Measurements from ENCODE around the gene PLEKHN1. TPM values are rescaled to one million over a fixed set of nuclear protein-coding genes. Genes with fewer than 3 reads are reported as not detected.

Gene PLEKHN1
- total RNA-seq, 4 donors from 2014 or later, result 0.17 to 0.50 (median 0.19) TPM; not detected in 1

GRCh38 chr1:979744-980072 lies 13.4 kb downstream of the PLEKHN1 start:
- no peak overlapping the region for H3K27ac ChIP-seq (replicated peaks in 1 of 4)
- 95% methylated on average over 9 of the region's 9 CpGs for WGBS
- H3K36me3 ChIP-seq, result no peaks in the 10 kb centered on the region
- H3K4me1 ChIP-seq, result peaks cover 12 to 21% (median 16%) of the 10 kb centered on the region in 4 donors
- DNase-seq (ENCODE audit: extremely low spot score), result no peak
- H3K9me3 ChIP-seq, result no peaks in the 10 kb centered on the region
- H3K4me3 ChIP-seq, result no peak overlapping the region
- intact Hi-C loops (cut with DNase I), result no loop called here
- TF ChIP-seq CTCF (IDR thresholded peaks at IDR 0.05) (no peak), POLR2A (IDR thresholded peaks at IDR 0.05; ENCODE audit: low read depth) (no peak), EP300 (IDR thresholded peaks at IDR 0.05) (no peak), POLR2AphosphoS5 (IDR thresholded peaks at IDR 0.05) (no peak)
- peaks cover 0 to 82% (median 3%) of the 10 kb centered on the region in 4 donors for H3K27me3 ChIP-seq

DNA sequence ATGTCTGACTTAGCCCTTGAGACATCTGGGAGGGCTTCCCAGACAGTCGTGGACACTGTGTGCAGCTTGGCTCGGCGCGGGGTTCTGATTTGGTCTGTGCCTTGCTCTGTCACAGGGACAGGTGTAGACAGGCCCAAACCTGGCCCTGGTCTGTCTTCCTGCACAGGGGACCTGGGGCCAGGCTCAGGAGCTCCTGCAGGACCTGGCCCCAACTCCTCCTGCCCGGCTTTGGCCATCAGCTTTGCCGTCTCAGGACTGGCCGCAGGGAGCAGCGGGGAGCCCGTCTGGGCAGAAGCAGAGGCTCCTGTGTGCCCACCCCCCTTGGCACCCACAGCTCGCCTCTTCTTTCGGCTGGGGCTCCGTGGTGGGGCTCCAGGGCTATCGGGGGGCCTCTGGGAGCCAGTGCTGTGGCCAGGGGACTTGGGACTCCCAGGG lies 13.9 kb downstream of the PLEKHN1 start:
- TF ChIP-seq POLR2A (IDR thresholded peaks at IDR 0.05; ENCODE audit: low read depth) (no peak), POLR2AphosphoS5 (IDR thresholded peaks at IDR 0.05) (no peak), EP300 (IDR thresholded peaks at IDR 0.05) (no peak), CTCF (IDR thresholded peaks at IDR 0.05) (no peak)
- Histone ChIP-seq H3K27me3 (peaks cover 0 to 82% (median 3%) of the 10 kb centered on the region in 4 donors), H3K9me3 (no peaks in the 10 kb centered on the region), H3K36me3 (no peaks in the 10 kb centered on the region), H3K4me3 (no peak overlapping the region), H3K27ac (replicated peaks in 1 of 4) (no peak overlapping the region), H3K4me1 (peaks cover 12 to 21% (median 16%) of the 10 kb centered on the region in 4 donors)
- DNase-seq (ENCODE audit: extremely low spot score), result no peak
- 85% methylated on average over 12 of the region's 13 CpGs for WGBS
- intact Hi-C loops (cut with DNase I), result no loop called here

DNA sequence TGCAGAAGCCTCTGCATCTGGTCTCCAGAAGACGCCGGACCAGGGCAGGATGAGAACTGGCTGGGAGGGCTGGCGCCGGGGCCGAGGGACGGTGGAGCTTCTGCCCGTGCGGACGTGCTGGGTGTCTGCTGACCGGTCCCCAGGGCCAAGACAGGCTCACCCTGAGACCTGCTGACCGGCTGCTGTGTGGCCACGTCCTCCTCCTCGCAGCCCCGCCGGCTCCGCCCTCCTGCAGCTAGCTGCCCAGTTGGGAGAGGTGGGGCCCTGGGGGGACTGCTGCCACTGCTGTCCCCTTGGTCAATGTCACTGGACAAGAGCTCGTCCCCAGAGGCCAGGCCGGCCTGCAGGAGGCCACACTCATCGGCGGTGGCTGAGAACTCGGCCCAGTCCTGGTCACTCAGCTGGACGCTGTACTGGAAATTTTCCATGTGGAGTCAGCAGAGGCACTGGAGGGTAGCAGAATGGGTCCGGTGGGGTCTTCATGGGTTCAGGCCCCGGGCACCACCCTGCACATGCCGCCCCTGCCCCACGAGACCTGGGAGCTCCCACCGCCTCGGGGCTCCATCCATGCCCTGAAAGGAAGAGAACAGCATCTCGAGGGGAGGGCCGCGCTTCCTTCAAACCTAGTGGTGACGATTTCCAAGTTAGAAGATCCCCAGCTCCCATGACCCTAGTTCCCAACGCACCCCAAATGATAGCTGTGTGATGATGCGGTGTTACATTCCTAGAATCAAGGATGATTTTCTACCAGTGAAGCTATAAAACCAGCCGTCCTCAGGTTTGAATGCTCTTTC lies 14.5 kb downstream of the PLEKHN1 start:
- Histone ChIP-seq H3K27me3 (peaks cover 0 to 79% (median 3%) of the 10 kb centered on the region in 4 donors), H3K27ac (replicated peaks in 1 of 4) (no peak overlapping the region), H3K36me3 (no peaks in the 10 kb centered on the region), H3K9me3 (no peaks in the 10 kb centered on the region), H3K4me1 (peaks cover 11 to 15% (median 13%) of the 10 kb centered on the region in 4 donors), H3K4me3 (no peak overlapping the region)
- WGBS, result 82% methylated on average over 18 of the region's 35 CpGs
- DNase-seq (ENCODE audit: extremely low spot score), result no peak
- TF ChIP-seq POLR2A (IDR thresholded peaks at IDR 0.05; ENCODE audit: low read depth) (no peak), POLR2AphosphoS5 (IDR thresholded peaks at IDR 0.05) (no peak), CTCF (IDR thresholded peaks at IDR 0.05) (no peak), EP300 (IDR thresholded peaks at IDR 0.05) (no peak)
- intact Hi-C loops (cut with DNase I), result no loop called here

DNA sequence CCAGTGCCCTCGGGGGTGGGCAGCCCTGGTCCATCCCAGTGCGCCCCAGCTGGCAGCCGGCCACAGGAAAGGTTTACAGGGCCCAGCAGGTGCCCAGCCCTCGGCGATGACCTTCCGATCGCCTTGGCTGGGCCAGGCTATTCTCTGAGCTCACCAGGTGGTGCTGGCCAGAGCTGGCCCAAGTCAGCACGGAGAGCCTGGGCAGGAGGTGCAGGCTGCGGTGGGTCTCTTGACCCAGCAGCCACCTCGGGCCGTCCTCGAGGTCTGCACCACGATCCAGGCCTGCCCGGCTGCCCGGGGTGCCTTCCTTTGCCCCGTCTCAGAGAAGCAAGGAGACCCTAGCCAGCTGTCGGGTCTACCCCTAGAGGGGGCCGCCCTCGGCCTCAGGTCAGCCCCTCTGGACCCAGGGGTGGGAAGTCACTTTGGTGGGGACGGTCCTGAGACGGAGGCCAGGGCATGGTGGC lies 15.2 kb downstream of the PLEKHN1 start:
- H3K36me3 ChIP-seq, result no peaks in the 10 kb centered on the region
- intact Hi-C loops (cut with DNase I), result no loop called here
- H3K27ac ChIP-seq (replicated peaks in 1 of 4), result no peak overlapping the region
- TF ChIP-seq CTCF (IDR thresholded peaks at IDR 0.05), result no peak
- no peak for TF ChIP-seq POLR2A (IDR thresholded peaks at IDR 0.05; ENCODE audit: low read depth)
- no peak for TF ChIP-seq POLR2AphosphoS5 (IDR thresholded peaks at IDR 0.05)
- TF ChIP-seq EP300 (IDR thresholded peaks at IDR 0.05), result no peak
- DNase-seq (ENCODE audit: extremely low spot score), result no peak
- WGBS, result 85% methylated on average over 16 of the region's 21 CpGs
- H3K4me1 ChIP-seq, result peaks cover 4 to 8% (median 7%) of the 10 kb centered on the region in 4 donors
- H3K27me3 ChIP-seq, result peaks cover 0 to 72% (median 3%) of the 10 kb centered on the region in 4 donors
- H3K4me3 ChIP-seq, result no peak overlapping the region
- no peaks in the 10 kb centered on the region for H3K9me3 ChIP-seq
